HG03108 (cell line): ENCODE measurements around the gene GNAT3.

Experiments used
- ATAC-seq: cut with Tn5 transposase; IDR thresholded peaks from one replicate; pipeline ENCODE4 v1.9.1; 2021; ENCODE audit warnings: moderate library complexity; ENCODE audit not compliant: unreplicated experiment

Gene GNAT3

GRCh38 chr7:80511964-80512363 is at the start of gene GNAT3:
Gene GNAT3 (minus strand): TSS chr7:80512064. CDS start chr7:80511926, 138 bp downstream.
- ATAC-seq: no peak

- no peak for ATAC-seq
Measured at GRCh38 chr7:80558116-80558515, 46.3 kb upstream of the GNAT3 start.

GRCh38 chr7:80552031-80552694 is 40.3 kb upstream of the GNAT3 start:
- ATAC-seq: no peak

GRCh38 chr7:80550005-80550404 is 38.1 kb upstream of the GNAT3 start:
- ATAC-seq: no peak

- ATAC-seq: no peak
Measured at GRCh38 chr7:80548840-80549530, 37.1 kb upstream of the GNAT3 start.

GRCh38 chr7:80542398-80542797 is 30.5 kb upstream of the GNAT3 start:
- ATAC-seq: no peak

GRCh38 chr7:80540836-80541235 is 29.0 kb upstream of the GNAT3 start:
- ATAC-seq: no peak

GRCh38 chr7:80537091-80537490 is 25.2 kb upstream of the GNAT3 start:
- ATAC-seq: no peak

GRCh38 chr7:80536426-80536825 is 24.6 kb upstream of the GNAT3 start:
- no peak for ATAC-seq

GRCh38 chr7:80533287-80533686 is 21.4 kb upstream of the GNAT3 start:
- no peak for ATAC-seq

GRCh38 chr7:80532153-80532552 is 20.3 kb upstream of the GNAT3 start:
- no peak for ATAC-seq

- no peak for ATAC-seq
Measured at GRCh38 chr7:80530136-80530535, 18.3 kb upstream of the GNAT3 start.

GRCh38 chr7:80529362-80529761 is 17.5 kb upstream of the GNAT3 start:
- no peak for ATAC-seq

GRCh38 chr7:80528689-80529088 is 16.8 kb upstream of the GNAT3 start:
- no peak for ATAC-seq

- ATAC-seq: no peak
Measured at GRCh38 chr7:80526472-80526871, 14.6 kb upstream of the GNAT3 start.

- no peak for ATAC-seq
Measured at GRCh38 chr7:80524693-80525092, 12.8 kb upstream of the GNAT3 start.

- ATAC-seq: no peak
Measured at GRCh38 chr7:80521809-80522208, 9.9 kb upstream of the GNAT3 start.

GRCh38 chr7:80520199-80520598 is 8.3 kb upstream of the GNAT3 start:
- ATAC-seq: no peak

GRCh38 chr7:80517282-80517747 is 5.5 kb upstream of the GNAT3 start:
- no peak for ATAC-seq

GRCh38 chr7:80515298-80515697 is 3.4 kb upstream of the GNAT3 start:
- no peak for ATAC-seq

GRCh38 chr7:80510021-80510420 is 1.8 kb downstream of the GNAT3 start:
- no peak for ATAC-seq

GRCh38 chr7:80508440-80508839 is 3.4 kb downstream of the GNAT3 start:
- no peak for ATAC-seq
